Ascending aorta (tissue), 2 donors: ENCODE measurements around the gene NPC1L1. TPM values are rescaled to one million over a fixed set of nuclear protein-coding genes. Genes with fewer than 3 reads are reported as not detected.

Experiments used
- DNase-seq, 2 donors: peaks; one replicate each; pipeline ENCODE4 v3.0.0-alpha.2; 2019; ENCODE audit warnings: low spot score in 2 of 2
- H3K27ac ChIP-seq, 2 donors: fragments of 200-600 bp; sonication (generic); one replicate each; pipeline ENCODE4 v1.5.1; 2016 to 2017; ENCODE audit warnings: mild to moderate bottlenecking in 1 of 2
- H3K27me3 ChIP-seq: fragments of 200-600 bp; sonication (generic); one replicate; pipeline ENCODE4 v1.5.1; 2017
- H3K36me3 ChIP-seq, 2 donors: fragments of 200-600 bp; sonication (generic); one replicate each; pipeline ENCODE4 v1.5.1; 2016
- H3K4me1 ChIP-seq, 2 donors: fragments of 200-600 bp; sonication (generic); one replicate each; pipeline ENCODE4 v1.5.1; 2016 to 2017; ENCODE audit warnings: mild to moderate bottlenecking in 1 of 2
- H3K4me3 ChIP-seq, 2 donors: fragments of 200-600 bp; sonication (generic); one replicate each; pipeline ENCODE4 v1.5.1; 2016 to 2017; ENCODE audit warnings: mild to moderate bottlenecking in 1 of 2
- H3K9me3 ChIP-seq, 2 donors: fragments of 200-600 bp; sonication (generic); one replicate each; pipeline ENCODE4 v1.5.1; 2016
- intact Hi-C: fragments of 100-400 bp; cut with DNase I; formaldehyde crosslinking; loops from one replicate; pipeline ENCODE4 v1.15.1; 2023
- total RNA-seq: library from RNA; depleted of rRNA; stranded (reverse); fragments of >200 nt; gene quantifications from one replicate; pipeline ENCODE4 v1.1.0, GENCODE V29; 2016
- TF ChIP-seq, protein P1 (sequence below), 3 experiments: fragments of 200-600 bp in 2 of 3; fragments of 450-650 bp in 1 of 3; sonication (generic) in 2 of 3; IDR thresholded peaks; one replicate each; pipeline ENCODE4 v1.5.1; 2016 to 2019; ENCODE audit warnings: antibody characterized with exemption in 3 of 3, mild to moderate bottlenecking in 1 of 3, moderate library complexity in 1 of 3

NPC1L1 gene
- total RNA-seq, 1 donor from 2014 or later: not detected

DNA sequence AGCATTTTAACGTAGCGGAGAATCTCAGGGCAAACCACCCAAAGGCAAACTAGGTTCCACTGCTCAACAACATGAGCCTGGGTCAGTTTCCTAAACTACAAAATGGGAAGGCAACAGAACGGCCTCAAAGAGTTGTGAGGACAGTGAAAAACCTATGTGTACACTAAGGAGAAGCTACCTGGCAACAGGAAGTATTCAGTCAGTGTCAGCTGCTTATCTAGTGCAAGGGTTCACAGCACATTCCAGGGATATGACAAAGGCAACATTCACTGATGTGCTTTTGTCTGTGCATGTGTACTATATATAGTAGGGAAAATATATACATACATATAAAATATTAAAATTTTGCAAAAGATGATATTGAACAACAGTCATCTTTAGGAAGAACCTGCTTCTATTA, 67.8 kb downstream of the NPC1L1 start:
- H3K27ac ChIP-seq: no peak overlapping the region
- H3K4me1 ChIP-seq: peaks cover 0 to 21% of the 10 kb centered on the region in 2 donors
- H3K36me3 ChIP-seq: peaks cover 20 to 27% of the 10 kb centered on the region in 2 donors
- no peak overlapping the region for H3K4me3 ChIP-seq
- TF ChIP-seq, protein P1, sequence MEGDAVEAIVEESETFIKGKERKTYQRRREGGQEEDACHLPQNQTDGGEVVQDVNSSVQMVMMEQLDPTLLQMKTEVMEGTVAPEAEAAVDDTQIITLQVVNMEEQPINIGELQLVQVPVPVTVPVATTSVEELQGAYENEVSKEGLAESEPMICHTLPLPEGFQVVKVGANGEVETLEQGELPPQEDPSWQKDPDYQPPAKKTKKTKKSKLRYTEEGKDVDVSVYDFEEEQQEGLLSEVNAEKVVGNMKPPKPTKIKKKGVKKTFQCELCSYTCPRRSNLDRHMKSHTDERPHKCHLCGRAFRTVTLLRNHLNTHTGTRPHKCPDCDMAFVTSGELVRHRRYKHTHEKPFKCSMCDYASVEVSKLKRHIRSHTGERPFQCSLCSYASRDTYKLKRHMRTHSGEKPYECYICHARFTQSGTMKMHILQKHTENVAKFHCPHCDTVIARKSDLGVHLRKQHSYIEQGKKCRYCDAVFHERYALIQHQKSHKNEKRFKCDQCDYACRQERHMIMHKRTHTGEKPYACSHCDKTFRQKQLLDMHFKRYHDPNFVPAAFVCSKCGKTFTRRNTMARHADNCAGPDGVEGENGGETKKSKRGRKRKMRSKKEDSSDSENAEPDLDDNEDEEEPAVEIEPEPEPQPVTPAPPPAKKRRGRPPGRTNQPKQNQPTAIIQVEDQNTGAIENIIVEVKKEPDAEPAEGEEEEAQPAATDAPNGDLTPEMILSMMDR (IDR thresholded peaks at IDR 0.05): no peak
- intact Hi-C loops: no loop called here
- no peak for DNase-seq
- H3K9me3 ChIP-seq: no peaks in the 10 kb centered on the region
- H3K27me3 ChIP-seq: no peaks in the 10 kb centered on the region

DNA sequence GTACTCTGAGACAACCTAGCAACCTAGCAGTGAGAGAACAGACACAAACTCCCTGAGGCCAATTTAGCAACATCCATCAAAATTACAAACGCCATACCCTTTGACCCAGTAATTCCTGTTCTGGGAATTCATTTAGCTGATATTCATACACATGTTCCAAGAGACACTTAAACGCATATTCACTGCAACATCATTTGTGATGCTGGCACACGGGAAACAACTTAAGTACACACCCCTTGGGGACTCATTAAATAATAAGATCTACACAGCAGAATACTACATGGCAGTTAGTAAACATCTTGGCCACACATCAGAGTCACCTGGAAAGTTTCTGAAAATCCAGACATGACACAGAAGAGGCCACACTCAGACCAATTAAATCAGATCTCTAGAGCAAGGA, 68.3 kb downstream of the NPC1L1 start:
- Histone ChIP-seq H3K36me3 (peaks cover 18 to 24% of the 10 kb centered on the region in 2 donors), H3K27me3 (no peaks in the 10 kb centered on the region), H3K27ac (no peak overlapping the region), H3K4me3 (no peak overlapping the region), H3K4me1 (peaks cover 0 to 21% of the 10 kb centered on the region in 2 donors), H3K9me3 (no peaks in the 10 kb centered on the region)
- DNase-seq: no peak
- TF ChIP-seq, protein P1 (IDR thresholded peaks at IDR 0.05): no peak
- intact Hi-C loops: no loop called here

DNA sequence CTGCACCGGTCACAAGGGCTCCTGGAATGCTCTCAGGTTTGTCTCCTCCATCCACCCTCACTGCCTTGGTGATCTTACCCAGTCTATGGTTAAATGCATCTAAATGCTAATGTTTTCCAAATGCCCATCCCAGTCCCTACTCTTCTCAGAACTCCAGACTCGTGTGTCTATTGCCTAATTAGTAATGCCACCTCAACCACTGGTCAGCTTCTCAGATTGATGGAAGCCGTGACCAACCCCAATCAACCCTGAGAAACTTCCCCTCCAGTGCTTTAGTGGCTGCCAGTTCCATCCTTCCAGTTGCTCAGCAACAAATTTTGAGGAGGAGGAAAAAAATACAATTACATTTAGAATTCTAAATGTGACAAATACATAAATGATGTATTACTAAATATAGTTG, 69.3 kb downstream of the NPC1L1 start:
- Histone ChIP-seq H3K9me3 (no peaks in the 10 kb centered on the region), H3K27ac (no peak overlapping the region), H3K27me3 (no peaks in the 10 kb centered on the region), H3K36me3 (peaks cover 18 to 33% of the 10 kb centered on the region in 2 donors), H3K4me1 (peaks cover 0 to 20% of the 10 kb centered on the region in 2 donors), H3K4me3 (no peak overlapping the region)
- TF ChIP-seq, protein P1 (IDR thresholded peaks at IDR 0.05): no peak
- intact Hi-C loops: no loop called here
- DNase-seq: no peak

DNA sequence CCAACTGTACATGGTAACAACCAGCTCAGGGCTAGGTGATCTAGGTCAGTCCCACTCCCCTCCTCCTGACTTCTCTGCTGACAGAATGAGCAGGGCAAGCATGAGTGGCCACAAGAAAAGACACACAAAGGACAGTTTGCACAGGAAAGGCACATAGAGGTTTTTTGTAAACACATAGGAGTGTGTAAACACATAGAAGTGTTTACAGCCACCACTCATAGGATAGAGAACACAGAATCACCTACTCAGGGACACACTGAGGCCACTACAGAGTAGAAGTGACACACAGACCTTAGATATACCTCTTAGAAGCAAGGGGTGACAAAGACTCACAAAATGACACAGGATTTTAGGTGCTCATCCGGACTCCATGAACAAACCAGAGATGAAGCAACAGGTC, 69.7 kb downstream of the NPC1L1 start:
- Histone ChIP-seq H3K27ac (no peak overlapping the region), H3K9me3 (no peaks in the 10 kb centered on the region), H3K36me3 (peaks cover 14 to 32% of the 10 kb centered on the region in 2 donors), H3K4me1 (peaks cover 0 to 20% of the 10 kb centered on the region in 2 donors), H3K27me3 (no peaks in the 10 kb centered on the region), H3K4me3 (no peak overlapping the region)
- intact Hi-C loops: no loop called here
- no peak for DNase-seq
- TF ChIP-seq, protein P1 (IDR thresholded peaks at IDR 0.05): no peak

DNA sequence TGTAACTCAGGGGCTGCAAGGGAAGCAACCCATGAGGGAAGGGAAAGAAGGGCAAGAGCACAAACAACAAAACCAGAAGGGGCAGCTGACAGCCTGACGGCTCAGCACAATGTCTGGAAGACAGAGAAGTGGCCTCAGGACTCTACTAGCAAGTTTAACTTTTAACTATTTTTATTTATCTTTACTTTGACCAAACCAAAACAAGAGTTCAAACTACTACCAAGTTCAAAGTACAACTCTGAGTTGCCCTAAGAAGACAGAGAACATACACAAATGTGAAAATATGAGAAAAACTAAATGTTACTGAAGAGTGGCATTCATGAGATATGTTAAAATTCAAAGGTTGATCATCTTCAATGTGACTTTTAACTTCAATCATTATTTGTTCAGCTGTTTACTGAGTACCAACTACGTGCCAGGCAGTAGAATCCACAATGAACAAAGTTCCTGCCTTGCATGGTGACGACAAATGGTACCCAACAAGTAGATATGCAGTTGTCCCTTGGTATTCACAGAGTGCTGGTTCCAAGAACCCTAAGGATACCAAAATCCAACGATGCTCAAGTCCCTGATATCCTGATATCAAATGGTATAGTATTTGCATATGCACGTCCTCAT, 70.4 kb downstream of the NPC1L1 start:
- Histone ChIP-seq H3K27me3 (no peaks in the 10 kb centered on the region), H3K4me1 (peaks cover 5 to 27% of the 10 kb centered on the region in 2 donors), H3K27ac (no peak overlapping the region), H3K4me3 (no peak overlapping the region), H3K9me3 (no peaks in the 10 kb centered on the region), H3K36me3 (peaks cover 7 to 25% of the 10 kb centered on the region in 2 donors)
- intact Hi-C loops: no loop called here
- DNase-seq: no peak
- TF ChIP-seq, protein P1 (IDR thresholded peaks at IDR 0.05): no peak

DNA sequence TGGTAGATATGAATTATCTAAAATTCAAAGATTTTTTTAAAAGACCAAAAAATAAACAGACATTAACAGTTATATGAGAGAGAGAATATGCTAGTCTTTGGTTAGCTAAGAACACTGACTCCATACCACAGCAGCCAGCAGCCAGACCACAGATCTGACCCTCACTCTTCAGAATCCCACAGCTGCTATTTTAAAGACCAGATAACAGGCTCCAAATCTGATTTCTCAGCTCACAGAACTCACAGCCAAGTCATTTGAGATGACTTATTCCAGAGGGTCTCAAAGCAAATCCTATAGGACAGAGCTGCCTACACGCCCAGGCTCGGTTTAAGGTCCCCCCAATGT, 71.0 kb downstream of the NPC1L1 start:
- intact Hi-C loops: no loop called here
- peaks cover 5 to 34% of the 10 kb centered on the region in 2 donors for H3K4me1 ChIP-seq
- TF ChIP-seq, protein P1 (IDR thresholded peaks at IDR 0.05): no peak

More for the DNA sequence above, 71.0 kb downstream of the NPC1L1 start:
- no peak overlapping the region for H3K4me3 ChIP-seq
- H3K9me3 ChIP-seq: no peaks in the 10 kb centered on the region
- H3K27me3 ChIP-seq: no peaks in the 10 kb centered on the region
- no peak for DNase-seq
- H3K27ac ChIP-seq: no peak overlapping the region
- peaks cover under 1 to 18% of the 10 kb centered on the region in 2 donors for H3K36me3 ChIP-seq
